Dedifferentiated amniotic fluid mesenchymal stem cell (primary cell): ENCODE measurements around the gene NFIB.

Experiments used
- DNase-seq: peaks from one replicate; pipeline ENCODE4 v3.0.0-alpha.2; 2016; ENCODE audit errors: extremely low spot score

Gene NFIB

DNA sequence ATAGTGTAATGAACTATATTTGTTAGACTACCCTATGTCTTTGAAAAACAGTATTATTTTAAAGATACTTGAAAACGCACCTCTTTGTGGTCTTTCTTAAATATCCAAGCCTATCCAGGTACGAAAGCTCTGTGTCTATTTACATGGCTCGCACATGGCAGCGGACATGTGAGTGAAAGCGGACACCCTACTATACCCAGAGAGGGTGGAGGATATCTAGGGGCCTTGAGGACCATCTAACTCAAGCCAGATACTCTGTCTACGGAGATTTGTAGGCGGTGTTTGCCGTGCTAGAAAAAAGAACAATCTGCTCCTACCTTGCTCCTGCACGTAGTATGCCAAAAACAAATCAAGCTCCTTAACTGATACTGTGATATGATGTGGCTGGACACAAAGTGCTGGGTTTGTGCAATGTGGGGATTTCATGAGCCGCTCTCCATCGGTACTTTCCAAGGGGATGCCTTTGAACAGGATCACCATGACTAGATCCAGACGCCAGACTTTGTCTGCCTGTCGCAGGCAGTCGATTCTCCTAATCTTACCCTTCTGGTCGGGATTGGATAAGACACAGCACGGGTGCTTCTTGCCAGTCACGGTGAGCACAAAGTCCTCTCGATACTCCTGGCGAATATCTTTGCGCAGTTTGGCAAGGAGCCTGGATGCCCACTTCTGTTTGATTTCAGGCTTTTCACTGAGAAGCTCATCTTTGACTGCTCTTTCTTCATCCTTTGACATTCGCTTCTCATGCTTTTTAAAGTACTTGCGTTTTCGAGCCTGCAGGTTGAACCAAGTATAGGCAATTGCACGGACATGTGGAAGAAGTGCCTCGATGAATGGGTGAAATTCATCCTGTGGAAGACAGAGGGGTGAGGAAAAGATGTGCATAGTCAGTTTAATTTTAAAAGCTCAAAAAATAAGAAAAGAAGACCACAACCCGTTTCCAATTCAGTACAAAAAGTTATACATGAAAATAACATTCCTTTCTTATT, 7.0 kb downstream of the NFIB start:
- DNase-seq: no peak

DNA sequence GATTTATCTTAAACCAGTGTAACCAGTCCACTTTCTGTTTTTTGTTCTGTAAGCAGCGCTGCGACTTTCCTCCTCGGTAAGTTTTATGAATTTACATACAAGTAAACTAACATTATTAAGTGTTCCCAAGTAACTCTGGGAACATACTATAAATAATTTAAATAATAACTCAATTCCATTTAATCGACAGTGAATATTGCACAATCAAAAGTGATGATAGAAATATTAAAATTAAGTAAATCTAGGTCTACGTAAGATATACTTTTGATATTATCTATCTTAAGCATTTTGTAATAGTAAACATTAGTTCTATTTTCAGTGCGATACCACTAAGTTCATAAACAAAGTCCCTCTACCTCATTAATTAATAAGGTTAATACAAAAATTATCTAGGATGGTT, 7.8 kb downstream of the NFIB start:
- DNase-seq: no peak

DNA sequence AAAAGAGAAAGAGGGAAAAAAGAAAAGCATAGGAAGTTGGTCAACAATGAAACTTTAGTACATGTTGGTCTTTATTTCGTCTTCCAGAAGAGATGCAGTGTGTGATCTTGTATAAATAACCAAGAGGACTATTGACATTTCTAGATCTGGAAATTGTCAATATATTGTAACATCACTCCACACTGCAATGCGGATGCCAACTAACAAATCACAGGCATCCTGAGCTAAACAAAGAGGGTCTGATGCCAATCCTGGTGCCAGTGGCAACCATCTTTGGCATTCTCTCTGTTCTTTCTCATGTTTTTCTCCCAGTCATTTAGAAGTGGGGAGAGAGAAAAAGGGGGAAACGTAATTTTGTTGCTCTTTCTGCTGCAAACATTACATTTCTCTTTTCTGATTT, 9.7 kb downstream of the NFIB start:
- DNase-seq: no peak

DNA sequence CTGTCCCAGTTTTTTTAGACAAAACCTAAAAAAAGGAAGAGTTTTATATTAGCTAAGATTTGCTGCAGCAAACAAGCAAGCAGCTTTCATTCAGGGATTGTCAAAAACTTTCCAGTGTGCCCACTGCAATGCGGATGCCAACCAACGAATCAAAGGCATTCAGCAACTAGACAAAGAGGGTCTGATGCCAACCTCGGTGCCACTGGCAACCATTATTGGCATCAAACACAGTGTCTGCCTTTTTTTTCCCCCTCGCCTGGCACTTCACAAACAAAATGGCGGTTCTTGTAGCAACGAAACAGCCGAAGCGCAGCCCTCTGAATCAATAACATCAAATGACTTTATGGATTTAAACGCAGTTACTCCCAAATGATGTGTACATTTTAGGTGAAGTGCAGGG, 10.4 kb downstream of the NFIB start:
- DNase-seq: no peak

DNA sequence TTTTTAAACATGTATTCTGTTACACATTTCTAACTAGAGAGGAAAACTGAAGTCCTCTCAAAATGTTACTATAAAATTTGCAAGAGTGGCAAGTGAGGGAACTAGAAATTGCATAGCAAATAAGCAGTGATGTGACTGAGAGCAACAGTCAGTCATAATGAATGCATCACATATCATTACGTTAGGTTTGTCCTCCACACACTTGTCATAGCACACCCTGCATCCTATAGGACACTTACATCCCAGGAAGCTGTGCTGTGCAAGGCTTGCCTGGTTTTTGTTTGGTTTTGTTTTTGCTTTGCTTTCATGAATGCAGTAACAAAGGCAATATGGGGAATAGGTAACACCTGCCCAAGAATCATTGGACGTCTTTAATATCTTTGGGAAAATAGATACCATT, 10.8 kb downstream of the NFIB start:
- DNase-seq: no peak

DNA sequence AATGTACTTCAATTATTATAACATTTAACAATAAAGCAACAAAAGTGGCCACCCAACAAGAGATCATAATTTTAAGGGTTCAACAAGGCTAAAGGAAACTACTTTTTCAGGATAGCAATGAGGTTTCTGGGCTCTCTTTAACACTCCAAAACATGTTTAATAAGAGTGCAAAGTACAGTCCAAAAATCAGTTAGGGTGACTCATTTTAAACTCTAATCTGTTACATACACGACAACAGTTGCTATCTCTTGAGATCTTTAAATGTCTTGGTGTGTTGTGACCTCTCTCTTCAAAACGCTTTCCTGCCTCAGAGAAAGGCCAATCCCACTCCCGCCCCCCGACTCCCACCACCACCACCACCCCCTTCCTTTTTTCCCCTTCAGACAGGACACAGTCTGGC, 11.5 kb downstream of the NFIB start:
- no peak for DNase-seq

DNA sequence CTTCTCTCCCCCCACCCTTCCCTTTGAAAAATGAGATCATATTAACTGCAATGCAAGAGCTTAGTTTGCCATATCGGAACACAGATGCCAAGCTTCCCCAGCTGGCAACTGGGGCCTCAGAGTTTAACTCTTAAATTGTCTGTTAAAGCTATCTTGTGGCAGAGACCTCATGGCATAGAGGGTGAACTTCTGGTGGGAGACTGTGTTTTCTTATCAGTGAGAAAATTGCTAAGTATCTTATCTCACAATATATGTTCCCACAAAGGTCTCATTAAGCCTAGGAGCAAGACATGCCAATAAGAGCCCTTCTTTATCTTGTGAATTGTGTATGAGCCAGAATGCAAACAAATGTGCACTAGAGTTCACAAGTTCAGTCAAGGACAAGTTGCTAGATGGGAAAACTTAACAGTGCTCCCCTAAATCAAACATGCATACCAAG, 12.3 kb downstream of the NFIB start:
- DNase-seq: no peak

DNA sequence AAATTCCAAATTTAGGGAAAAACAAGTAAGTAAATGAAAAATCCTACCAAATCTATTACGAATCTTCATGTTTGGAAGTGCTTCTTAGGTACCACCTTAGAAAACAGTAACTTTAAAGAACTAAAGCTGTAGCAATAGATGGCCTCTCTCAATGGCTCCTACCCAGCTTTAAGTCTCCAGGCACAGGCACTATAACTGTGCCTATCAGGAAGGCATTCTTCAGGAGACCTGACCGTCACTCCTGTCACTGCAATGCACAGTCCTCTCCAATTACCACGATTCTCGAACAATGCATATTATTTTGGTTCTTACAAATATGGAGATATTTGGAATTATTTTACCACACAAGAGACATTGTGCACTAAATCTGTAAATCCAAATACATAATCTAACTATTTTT, 12.9 kb downstream of the NFIB start:
- no peak for DNase-seq

DNA sequence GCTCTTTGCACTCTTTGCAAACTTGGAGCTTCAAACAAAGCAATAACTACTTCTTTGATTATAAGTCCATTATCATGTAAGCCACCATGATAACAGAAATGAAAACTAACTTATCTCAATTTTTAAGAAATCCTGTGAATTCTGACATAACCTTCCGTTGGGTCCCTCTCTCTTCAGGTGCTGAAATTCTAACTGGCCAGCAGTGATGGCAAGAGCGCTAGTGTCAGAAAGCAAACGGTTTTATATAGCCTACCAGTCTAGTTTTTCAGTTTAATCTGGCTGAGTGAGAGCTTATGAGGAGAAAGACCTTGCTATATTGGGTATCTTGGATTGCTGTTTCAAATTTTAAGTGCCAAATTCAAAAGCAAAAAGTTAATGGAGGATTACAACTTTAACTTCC, 13.4 kb downstream of the NFIB start:
- no peak for DNase-seq

DNA sequence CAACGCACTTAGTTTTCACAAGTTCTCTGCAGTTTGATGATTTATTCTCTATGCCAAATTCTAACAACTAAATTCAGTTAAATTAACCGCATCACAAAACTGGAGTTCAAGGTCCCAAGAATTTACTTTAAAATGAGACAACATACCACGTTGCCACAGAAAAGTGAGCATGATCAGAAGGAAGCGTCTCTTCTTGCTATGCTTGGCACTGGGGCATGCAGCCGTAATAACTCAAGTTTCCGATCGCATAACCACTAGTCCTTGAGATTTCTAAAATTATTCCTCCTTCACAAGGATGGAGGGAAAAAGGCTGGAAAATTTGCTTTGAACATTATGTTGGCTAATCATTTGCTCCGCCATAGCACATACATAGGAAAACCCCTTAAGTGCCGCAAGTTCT, 13.9 kb downstream of the NFIB start:
- no peak for DNase-seq

DNA sequence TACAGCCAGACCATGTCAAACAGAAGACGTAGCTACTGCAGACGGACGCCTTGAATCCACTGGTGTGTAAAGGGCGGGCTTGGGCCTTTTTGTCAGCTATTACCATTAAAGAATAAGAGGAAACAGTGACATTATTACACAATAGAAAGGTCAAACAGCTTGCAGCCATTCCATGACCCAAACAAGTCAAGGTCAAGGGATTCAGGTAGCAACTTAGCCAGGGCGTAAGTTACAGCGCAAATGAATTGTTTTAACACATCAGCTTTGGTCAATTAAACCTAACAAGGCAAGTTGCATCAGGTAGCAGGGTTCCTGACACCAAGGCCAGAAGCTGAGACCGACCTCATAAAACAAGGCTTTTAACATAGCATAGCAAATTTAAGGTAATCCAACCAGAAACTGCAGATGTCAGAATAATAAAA, 15.3 kb downstream of the NFIB start:
- DNase-seq: no peak

DNA sequence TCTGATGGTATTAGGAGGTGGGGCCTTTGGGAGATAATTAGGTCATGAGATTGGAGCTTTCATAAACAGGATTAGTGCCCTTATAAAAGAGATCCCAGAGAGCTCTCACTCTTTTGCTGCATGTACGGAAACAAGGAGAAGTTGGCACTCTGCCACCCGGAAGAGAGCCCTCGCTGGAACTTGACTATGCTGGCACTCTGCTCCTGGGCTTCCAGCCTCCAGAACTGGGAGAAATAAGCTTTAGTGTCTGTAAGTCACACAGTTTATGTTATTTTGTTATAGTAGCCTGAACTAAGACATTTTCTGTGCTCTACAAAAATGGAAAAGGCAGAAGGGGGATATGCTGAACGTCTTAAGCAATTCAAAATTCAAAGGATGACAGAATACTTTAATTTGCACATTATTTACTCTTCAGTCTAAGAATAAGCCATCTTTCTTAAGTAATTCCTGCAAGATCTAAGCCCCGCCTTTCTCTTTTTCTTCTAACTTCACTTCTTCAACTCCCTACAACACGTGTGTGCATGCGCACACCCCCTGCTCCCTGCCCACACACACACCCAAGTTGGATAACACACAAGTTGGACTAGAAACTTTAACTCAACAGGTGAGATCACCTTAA, 17.3 kb downstream of the NFIB start:
- no peak for DNase-seq

DNA sequence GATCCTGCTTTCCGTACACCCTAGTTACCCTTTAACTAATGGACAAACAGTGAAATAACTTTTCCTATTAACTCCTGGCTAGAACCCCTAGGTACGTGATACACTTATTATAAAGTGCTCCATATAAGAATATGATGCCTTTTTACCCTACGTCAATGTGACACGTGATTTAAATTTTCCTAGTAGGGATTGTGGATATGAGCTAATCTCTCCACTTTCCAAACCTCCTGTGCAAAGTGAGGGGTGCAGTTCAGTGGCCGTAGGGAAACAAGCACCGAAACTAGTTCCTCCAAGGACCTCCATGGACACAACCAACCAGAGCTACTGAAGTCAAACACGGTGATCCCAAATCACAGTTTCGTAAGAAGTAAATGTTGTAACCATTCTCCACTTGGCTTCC, 19.3 kb downstream of the NFIB start:
- DNase-seq: no peak

DNA sequence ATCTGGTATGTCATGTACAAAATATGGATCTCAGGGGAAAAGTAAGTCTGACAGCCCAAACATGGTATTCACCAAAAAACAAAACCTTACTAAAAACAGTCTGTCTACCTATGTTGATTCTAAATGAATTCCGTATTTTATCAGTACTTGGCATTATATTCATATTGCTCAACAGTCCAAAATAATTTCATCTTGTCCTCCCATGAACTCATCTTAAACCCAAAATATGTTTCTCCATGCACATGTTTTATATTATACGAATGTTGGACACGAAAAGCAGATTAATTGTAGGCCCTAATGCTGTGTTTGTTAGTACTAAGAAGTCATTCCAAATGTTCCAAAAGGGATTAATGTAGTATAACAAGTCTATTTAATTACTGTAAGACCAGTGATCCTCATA, 20.1 kb downstream of the NFIB start:
- DNase-seq: no peak

DNA sequence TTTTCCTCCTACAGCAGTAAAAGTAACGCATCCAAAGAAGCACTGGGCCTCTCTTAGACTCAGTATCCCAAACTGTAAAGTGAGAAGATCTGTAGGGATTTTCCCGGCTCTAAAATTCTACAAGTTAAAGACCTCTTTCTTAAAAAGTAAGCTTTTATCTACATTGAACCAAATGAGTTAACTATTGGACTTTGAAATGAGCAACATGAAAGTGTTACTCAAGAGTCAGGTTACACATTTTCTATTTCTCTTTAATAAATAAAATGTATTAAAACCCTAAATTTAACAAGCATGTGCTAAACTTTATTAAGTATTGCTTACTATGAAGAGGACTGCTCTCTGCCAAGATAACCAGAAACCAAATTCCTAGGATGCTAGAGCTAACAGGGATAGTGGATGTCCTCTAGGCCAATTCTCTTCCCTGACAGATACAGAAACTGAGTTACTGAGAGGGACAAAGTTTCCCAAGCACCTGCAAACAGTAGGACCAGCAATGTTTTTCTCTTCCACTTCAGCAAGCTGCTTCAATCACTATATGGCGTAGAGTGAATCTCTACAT, 21.7 kb downstream of the NFIB start:
- DNase-seq: no peak

DNA sequence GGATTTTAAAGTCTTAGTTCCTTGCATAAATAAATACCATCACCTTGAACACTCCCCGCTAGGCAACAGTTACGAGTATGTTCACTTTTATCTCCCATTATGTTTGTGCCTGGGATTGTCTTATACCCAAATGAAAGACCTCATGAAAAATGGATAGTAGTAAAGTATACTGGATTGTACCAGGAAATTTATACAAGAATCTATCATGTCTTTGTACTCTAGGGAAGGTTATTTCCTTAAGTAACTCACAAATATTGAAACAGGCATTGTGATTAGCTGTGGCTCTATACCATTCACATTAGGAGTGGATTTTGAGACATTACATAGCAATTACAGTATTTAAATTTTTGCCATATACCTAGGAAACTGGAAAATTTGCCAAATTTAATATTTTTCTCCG, 24.0 kb downstream of the NFIB start:
- DNase-seq: no peak

DNA sequence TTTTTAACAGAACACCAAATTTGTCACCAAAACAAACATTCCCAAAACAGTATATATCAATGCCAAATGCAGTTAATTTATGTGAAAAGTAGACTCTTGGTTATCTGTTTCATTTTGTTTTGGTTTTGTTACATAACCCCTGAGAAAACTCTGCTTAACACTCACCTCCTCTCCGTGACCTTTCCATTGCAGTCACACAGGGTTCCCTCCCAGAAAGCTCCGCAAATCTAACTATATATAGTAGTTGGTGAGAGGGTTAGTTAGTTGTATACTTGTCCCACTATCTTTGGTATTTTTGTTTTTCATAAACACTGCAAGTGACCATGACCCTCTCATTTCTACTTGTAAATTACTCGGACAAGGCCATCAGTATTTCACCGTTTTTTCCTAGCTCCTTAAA, 25.5 kb downstream of the NFIB start:
- no peak for DNase-seq

DNA sequence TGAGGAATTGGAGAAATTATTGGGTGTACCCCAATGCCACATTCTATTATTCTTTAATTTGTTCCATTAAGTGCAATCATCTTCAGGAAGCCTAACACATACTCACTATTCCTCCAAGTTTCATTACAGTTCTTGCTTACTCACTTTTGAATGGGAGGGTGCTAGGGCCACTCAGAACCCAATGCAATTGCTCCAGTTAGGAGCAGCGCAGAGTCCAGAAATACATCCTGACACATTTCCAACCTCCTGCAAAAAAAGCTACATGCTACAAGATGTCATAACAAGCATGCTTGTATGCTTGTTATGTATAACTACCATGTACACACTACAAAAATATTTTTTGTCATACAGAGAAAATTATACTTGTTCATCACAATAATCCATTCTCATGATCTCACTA, 27.8 kb downstream of the NFIB start:
- no peak for DNase-seq

DNA sequence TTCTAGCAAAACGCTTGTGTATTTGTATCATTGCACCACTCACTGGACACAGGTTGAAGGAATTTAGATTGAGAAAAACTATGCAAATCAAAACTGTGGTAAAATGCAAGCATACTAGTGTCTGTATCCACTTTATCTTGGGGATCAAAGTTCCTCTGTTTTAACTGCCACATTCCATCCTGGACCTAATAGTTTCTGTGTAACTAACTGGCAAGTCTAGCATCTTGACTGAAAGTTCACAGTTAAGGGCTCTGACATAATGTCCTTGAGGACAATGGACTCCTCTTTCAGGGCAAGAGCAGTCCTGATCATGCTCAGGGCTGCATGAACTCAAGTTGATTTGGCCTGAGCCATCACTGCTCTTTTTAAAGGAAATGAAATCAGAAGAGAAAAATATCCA, 30.7 kb downstream of the NFIB start:
- DNase-seq: no peak

DNA sequence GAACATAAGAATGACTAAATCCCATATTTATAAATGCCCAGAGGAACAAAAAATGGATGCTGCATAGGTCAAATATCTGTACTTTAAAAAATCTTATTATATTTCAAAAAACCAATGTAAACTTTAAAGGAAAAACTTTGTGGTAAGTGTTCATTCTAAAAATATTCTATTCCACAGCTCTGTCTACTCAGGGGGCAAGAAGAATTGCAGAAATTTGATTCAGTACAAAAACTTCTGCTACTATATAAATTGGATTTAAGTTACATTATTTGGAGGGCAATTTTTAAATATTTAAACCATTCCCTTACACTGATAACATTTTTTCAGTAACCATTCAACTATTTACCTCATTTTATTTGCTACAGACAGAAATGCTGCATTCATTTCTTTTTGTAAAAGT, 32.1 kb downstream of the NFIB start:
- DNase-seq: no peak

DNA sequence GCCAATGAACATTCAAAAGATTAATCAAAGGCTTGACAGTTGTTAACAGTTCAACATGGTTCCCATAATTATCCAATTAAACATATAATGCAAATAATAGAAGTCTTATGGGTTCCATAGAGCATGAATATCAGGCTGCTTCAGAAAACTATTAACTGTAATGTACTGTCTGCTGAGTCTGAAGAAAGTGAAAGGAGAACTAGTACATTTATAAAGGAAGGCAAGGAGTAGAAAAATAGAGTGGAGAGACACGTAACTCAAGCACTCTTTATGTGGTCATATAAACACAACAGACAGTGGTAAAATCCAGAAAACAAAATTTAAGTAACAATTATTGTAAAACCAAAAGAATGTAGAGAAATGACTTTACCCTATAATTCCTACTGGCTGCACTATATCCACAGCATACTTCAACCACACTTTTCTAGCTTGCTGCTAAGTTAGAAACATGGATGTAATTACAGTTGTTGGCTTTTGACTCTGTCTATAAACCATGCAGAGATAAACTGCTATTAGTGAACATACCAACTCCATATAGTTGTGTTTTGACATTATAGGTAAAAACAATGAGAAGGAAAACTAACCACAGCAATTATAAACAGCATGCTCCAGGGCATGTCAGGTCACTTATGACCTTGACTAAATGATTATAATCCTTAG, 32.7 kb downstream of the NFIB start:
- DNase-seq: no peak

DNA sequence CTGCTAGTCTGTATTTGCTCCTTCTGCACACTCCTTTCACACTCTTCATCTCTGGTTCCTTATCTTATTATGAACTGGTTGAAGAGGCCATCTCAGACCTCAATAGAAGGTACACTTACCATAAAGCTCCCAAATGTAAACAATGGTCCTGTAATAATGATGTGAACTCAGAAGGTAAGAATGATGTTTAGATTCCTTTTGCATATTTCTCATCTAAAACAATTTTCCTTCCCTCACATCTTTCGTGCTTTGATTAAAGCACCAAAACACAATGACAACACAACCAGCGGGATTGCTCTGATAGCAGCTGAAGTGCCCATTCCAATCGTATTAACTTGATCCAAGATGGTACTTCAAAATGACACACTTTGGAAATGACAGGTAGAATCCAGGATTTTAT, 34.3 kb downstream of the NFIB start:
- no peak for DNase-seq
